ENCODE results near the gene NUMA1.

Gene NUMA1

DNA sequence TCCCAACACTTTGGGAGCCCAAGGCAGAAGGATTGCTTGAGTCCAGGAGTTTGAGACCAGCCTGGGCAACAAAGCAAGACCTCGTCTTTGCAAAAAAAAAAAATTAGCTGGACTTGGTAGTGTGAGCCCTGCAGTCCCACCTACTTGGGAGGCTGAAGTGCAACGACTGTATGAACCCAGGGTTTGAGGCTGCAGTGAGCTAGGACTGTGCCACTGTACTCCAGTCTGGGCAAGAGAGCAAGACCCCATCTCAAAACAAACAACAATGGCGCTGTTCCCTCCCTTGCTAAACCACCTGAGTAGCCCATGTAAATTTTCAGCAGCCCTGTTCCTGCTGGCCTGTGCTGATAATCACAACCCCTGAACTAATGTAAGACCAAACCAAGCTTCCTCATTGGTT is 19.7 kb upstream of the NUMA1 start:
- DNase-seq = no peak

DNA sequence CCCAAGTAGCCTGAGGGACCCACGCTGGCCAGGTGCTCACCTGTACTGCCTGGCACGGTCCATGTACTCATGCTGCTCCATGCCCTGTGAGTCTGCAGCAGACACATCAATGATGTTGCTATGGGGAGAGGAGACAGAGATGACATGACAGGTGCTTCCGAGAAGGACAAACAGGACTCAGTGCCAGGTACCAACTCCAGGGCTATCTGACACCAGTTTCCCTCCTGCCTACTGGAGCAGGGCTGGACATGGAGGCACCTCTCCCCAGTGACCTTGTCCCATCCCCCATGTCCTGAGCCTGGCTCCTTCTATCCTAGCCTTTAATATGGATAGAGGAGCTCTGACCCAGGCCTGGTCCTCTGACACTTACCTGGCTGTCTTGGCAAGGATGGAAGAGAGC is 18.4 kb upstream of the NUMA1 start:
- no peak for DNase-seq

DNA sequence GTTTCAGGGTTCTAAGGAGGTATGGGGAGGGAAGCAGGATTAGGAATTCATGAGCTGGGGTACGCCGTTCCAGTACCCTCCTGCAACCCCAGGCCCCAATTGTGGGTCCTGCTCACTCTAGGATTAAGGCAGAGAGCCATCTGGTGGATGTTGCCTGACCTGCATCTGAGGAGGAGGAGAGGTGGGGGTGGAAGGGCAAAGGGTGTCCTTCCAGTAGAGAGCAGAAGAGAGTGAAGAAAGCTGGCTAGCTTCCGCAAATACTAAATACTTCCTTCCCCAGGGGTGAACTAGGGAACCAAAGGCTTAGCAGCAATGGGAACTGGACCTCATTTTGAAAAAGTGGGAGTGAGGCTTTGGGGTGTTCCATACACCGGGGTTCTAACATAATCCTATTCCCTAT is 10.9 kb upstream of the NUMA1 start:
- peak; percentile 24 for DNase-seq

DNA sequence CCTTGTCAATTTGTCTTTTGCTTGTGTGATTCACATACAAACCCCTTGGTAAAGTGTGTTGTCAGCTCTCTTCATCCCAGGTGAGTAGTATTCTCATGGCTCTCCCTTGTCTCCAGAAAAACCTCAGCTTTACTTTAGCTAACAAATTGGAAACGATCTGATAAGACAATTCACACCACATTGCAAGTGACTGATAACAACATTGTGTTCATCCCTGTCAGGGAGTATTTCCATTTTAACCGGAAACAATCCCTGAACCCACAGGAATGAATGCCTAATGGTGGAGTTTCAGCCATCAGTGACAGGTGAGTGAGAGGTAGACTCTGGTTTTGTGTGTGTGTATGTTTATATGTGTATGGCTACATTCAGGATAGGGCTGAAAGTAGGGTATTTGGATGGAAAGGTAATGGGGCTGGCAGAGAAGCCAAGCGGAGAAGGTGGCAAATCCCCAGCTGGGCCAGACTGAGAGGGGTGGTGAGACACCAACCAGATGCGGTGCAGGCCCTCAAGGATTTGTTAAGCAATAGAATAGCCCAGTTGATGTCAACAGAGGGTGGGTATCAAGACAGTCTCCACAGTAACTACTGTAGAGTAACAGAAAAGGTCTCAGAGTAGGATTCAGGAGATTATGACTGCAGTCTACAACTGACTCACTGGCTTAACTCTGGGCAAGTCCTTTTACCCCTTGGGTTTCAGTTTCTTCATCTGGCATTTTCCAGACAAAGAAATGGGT is 7.9 kb upstream of the NUMA1 start:
- DNase-seq = no peak

DNA sequence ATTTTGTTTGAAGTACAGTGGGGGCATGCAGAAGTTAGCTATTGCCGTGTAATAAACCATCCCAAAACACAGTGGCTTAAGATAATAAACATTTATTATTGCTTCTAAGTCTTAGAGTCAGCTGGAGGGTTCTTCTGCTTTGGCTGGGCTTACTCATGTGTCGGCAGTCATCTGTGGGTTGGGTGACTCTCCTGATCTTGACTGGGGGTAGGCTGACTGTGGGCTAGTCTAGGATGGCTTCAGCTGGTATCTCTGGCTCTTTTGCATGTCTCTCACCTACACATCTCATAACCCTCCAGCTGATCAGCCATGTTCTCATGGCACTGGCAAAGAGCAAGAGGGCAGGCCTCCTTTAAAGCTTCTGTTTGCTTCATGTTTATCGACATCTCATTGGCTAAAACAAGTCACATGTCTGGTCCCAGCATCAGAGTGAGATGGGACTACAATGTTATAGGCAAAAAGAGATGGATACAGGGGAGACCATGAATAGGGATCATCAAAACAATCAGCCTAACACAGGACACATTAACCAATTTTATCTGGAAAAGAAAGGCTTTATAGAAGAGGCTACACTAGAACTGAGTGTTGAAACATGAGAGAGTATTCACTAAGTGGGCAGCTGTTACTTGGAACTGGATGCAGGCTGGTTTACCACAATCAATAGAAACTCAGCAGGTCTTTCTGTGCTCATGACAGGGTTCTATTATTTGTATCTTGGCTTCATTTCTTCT is 5.4 kb upstream of the NUMA1 start:
- no peak for DNase-seq

DNA sequence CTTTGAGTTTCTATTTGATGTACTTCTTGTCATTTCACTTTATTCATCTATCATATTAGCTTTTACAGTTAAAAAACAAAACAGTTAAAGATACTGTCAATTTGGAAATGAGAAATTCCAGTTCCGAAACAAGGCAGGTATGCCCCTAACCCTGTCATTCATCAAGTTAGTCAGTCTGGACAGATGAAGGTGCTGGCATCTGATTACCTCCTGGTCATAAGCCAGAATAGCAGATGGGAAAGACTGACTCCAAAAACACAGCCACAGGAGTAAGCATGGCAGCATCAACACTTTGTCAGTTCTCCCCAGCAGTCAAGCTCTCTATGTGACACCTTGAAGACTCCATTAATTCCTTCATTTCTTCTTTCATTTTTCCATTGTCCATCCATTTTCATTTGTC is 4.6 kb upstream of the NUMA1 start:
- no peak for DNase-seq

DNA sequence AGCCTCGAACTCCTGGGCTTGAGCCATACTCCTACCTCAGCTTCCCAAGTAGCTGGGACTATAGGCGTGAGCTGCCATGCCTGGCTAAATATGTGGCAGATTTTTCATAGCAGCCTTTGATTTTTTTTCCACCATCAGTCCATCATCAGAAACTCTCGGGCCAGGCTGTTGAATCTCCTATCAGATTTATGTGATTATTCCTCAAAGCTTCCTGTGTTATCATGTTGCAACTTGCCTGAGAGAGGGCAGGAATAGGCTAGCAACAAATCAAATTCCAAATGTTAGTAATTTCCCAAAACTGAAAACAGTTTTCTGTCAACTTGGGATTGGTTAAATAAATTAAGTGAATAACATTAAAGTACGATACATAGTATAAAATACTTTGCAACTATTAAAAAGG is 3.7 kb upstream of the NUMA1 start:
- DNase-seq = no peak

DNA sequence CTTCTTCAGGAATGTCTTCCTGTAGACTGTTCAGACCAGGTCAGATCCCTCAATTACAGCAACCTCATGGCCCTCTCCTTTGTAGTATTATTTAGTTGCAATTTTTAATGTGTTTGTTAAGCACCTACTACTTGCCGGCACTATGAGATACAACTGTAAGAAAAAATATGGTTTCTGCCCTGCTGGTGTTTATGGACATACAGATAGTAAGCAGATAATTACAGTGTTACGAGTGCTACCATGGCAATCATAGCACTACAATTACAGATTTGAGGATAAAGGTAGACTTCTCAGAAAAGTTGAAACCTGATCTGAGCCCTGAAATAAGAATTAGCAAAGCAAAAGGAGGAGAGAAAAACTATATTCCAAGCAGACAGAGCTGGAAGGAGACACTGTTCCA is 3.1 kb upstream of the NUMA1 start:
- no peak for DNase-seq

DNA sequence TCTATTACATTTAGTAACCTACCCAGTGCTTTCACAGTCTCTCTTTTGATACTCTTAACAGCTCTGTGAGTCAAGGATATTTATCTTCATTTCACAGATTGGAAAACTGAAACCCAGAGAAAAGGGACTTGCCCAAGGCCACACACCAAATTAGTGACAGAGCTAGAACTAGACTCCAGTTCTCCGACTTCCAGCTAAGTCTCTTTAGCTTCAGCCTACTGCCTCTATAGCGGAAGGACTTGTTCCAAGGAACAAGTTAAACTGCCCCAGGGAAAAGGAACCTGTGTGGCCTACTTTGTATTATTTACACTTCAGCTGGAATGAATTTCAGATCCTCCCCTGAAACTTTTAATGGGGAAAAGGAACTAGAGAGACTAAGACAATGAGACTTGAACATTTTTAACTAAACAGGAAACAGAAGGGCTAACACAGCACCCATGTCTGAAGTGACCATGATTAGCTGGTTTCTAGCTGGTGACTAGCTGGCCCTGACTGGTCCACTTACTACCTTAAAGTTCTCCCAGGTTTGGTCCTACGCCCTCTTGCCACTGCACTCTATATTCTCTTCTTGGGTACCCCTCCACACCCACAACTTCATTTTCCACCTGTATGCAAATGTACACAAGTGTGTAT is 1.6 kb upstream of the NUMA1 start:
- DNase-seq = no peak

DNA sequence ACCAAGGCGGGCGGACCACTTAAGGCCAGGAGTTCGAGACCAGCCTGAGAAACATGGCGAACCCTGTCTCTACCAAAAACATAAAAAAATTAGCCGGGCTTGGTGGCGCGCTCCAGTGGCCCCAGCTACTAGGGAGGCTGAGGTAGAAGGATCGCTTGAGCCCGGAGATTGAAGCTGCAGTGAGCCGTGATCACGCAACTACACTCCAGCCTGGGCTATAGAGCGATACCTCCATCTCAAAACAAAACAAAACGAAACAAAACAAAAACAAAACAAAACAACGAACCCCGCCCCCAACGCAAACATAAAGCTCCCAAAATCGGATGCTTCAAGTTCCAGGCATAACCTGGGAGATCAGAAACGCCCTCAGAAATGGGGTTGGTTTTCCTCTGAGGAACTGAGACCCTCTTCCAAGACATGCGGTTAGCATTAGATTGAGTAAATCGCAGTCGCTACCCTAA is 872 bp upstream of the NUMA1 start:
- DNase-seq = no peak

DNA sequence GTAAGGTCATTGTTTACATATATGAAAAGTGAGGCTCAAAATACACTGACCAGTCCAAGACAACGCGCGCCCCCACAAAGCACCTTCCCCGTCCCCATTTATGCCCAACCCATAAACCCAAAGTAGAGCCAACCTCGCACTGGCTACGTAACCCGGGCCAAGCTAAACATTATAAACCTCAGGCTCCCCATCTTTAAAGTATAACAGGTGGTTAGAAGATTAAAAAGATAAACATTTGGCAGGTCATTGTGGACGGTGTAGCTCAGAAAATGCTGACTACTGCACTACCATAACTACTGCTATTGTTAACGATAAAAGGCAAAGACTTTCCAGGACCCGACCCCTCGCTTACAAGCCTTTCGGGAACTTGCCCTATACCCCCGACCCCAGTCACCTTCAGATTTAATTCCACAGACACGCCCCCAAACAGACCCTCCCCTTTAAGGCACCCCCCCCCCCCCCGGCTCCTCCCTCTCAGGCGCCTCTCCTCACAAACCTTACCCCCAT is 470 bp downstream of the NUMA1 start:
- DNase-seq = no peak

DNA sequence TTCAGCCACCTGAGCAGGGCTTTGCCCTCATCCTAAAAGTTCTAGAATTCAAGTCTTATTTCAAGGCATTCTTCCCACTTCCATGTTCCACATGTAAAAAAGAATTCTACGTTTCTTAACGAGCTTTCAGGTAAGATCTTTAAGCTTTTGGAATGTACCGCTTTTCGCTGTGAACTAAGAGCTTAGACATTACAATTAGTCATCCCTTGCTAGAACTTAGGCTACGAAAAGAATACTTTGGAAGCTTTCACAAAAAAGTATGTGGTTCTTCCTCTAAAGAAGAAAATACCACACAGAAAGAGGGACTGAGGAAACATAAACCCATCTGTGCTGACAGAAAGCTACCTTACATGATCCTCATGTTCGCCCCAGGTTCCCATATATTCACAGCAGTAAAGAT is 1.9 kb downstream of the NUMA1 start:
- no peak for DNase-seq

DNA sequence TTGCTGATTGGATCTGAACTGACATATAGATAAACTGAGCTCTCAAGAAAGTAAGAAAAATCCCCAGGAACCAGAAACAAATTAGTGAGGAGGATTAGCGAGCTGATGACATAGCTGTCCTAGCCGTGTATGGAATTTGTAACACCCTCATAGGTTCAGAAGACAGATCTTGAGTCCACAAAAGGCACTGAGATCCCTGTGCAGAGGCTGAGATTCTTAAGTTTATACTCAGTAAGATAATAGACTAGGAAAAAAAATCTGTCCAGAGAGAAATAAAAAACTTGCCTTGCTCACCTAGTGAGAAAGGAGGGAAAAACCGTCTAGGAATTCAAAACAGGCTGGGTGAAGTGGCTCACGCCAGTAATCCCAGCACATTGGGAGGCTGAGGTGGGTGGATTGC is 4.6 kb downstream of the NUMA1 start:
- DNase-seq = no peak

DNA sequence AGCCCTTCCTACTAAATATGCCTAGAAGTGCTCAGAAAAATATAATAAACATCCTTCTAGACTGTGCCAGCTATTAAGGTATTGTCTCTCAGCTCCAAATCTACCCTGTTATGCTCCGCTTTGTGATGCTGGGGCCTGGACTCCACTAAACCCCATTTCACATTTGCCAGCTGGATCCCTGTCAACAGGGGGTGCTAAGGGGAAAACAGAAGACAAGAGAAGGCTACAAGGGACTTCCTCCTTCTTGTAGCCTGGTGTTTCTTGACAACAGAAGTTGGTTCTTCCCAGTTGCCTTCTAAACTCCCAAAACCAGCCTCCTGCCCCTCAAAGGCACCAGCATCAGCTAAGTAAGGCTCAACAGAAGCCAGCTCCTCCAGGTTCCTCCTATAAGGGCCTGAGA is 5.2 kb downstream of the NUMA1 start:
- DNase-seq = no peak

DNA sequence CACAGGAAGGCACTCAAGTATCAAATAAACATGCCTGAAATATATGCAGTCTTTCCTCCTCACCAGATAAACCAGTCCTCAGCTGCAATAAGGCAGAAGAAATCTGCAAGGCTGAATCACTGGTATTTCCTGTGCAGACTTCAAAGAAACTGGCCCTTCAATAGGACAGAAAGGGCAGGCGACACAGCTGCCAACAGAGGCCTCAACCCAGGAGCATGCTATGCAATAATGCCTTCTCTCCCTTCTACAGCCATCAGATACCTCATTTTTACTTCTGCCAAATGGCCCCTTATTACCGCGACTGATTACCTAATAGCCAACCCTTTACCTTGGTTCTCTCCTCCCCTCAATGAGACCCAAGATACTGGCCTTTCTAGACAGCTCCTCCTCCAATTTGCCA is 8.0 kb downstream of the NUMA1 start:
- DNase-seq = peak; percentile 41

DNA sequence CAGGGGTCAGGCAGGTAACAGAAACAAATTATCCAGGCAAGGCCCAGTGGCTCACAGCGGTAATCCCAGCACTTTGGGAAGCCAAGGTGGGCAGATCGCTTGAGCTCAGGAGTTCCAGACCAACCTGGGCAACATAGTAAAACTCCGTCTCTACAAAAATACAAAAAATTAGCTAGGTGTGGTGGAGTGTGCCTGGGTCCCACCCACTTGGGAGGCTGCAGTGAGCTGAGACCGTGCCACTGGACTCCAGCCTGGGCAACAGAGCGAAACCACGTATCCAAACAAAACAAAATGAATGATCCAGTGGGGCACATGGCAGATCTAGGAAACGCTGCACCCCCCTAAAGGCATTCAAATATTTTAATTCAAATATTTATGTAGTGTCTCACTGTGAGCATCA is 9.9 kb downstream of the NUMA1 start:
- peak; percentile 41 for DNase-seq

DNA sequence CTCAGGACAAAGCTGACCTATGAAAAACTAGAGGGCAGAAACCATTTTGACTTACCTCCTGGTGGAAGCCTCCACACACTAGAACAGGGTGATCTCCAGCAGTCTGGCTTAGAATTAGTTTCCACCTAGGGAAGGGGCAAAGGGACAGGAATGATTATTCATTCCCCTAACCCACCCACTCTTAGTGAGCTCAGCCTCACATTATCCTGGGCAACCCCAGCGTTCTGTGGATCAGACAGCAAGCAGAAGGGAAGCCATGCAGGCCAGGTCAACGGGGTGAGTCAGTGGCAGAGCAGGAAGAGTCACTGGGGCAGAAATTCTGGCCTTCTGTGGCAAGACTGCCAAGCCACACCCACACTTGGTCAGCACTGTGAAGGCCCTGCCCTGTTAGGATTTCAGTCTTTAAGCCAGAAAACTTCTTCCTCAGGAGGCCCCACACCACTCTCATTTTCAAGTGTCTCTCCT is 10.5 kb downstream of the NUMA1 start:
- DNase-seq = peak; percentile 92

DNA sequence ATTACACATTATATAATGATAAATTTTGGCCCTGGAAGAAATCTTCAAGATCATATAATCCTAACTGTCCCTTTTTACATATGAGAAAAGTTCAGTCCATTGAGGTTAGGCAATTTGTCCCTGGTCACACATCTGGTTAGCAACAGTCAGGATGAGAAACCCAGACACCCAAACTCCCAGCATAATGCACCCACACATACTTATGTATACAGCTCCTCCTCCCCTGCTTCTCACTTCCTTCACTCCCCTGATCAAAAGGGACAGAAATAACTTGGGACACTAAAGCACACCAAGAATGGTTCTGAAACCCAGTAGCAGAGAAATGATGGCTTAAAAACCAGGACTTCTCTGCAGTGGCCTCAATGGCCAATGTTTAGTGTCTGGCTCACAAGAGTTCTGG is 11.1 kb downstream of the NUMA1 start:
- peak; percentile 15 for DNase-seq

DNA sequence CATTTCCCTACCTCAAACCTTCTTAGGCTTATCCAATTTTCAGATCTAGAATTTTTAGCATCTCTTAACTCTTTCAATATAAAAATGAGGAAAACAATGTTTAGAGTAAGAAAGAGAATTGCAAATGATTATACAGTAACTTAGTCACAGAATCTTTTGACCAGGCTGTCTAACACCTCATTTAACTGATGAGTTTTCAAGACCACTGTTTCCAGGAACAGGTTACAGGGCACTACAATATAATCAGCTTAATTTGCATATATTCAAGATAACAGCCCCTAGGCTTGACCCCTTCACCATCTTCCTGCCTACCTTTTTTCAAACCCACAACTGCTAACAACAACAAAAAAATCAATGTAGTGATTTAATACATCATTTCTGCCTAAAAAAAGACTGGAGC is 12.7 kb downstream of the NUMA1 start:
- no peak for DNase-seq

DNA sequence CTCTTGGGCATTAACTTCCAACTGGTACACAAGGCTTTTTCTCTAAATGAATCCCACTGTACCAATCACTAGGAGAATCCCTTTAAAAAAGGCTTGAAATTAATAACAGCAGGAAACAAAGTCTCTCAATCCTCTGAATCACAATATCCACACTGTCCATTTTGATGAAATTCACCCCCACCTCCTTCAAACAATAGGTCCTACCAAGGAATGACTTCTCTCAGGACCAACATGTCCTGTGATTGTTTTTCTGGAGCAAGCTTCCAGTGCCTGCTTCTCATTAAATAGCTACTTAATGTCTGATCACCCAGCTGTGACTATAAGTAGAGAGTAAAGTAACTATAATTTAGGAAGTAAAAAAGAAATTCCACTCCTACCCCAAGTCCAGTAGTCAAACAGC is 13.1 kb downstream of the NUMA1 start:
- DNase-seq = no peak

DNA sequence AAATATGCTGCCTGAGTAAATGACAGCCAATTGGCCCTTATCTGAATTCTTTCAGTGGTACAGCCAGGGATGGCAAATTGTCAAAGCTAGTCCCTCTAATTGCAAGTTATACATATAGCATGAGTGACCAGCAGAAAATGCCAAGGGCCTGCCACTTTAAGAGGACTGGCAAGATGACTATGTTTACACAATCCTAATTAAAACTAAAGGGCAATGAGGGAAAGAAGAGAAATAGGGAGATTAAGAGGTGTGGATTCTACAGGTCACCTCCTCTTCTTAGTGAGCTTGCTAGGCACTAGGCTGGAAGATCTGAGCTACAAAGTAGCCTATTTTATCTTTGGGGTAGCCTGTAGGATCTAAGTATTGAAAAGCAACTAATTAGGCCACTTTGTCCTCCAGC is 13.5 kb downstream of the NUMA1 start:
- DNase-seq = no peak

DNA sequence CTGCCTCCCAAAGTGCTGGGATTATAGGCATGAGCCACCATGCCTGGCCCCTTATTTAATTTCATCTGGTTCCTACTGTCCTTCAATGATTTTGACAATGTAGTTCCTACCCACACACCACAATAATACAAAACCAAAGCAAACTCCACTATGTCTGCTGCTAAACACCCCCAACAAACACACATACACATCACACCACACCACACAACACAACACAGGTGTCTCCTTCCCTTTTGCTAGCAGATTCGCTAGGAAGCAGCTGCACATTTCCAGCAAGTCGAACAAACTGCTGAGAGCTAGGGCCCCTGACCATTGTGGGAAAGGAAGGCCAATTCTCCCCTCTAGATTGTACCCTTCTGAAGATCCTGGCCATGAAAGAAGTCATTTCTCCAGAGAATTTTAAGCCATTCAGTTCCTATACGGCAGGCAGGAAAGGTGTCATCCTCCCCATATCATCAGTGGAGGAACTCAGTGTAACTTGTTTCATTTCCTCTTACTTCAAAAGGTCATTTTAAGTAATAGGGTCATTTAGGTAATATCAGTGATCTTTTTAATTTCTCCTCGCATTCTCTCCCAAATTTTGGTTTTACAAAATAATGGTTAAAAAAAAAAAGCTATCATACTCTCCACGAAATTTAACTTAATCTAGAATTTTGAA is 18.5 kb downstream of the NUMA1 start:
- no peak for DNase-seq

DNA sequence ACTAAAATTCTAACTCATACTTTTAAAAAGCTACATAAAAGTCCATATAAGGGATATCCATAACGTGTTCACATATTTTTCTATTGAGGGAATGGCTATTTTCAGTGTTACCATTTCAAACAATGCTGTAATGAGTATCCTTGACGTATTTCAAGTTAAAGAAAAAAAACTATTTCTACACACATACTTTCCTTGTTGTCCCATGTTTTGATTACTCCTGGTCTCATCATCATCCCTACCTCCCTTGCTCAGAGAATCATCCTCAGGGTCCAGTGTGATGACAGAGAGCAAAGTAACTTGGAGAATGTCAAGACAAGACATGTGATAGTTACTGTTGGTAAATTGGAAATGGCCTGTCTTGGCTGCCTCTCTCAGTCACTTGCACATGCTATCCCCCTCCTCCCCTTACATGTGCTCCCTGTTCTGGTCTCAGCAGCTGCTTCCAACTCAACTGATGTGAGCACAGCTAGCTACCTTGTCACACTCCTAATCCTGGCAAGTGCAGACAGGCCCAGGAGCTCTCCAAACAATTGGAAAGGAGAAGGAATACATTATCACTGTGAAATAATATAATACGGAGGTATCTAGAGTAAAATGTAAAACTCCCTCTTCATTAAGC is 21.8 kb downstream of the NUMA1 start:
- no peak for DNase-seq

All from kidney glomerular epithelial cell (primary cell).